Epithelial cell of proximal tubule (primary cell): ENCODE measurements around the gene RBCK1. TPM values are rescaled to one million over a fixed set of nuclear protein-coding genes. Genes with fewer than 3 reads are reported as not detected.

ENCODE experiments used
- DNase-seq: peaks from one replicate; pipeline ENCODE4 v3.0.0-alpha.2; 2011; ENCODE audit warnings: low read depth
- H3K4me3 ChIP-seq: 2 replicates; pipeline ENCODE4 v1.5.1; 2011; ENCODE audit warnings: low read depth, mild to moderate bottlenecking, low read length
- CTCF ChIP-seq: conservative IDR thresholded peaks from 2 replicates; pipeline ENCODE4 v1.5.1; 2012; ENCODE audit warnings: low read depth, mild to moderate bottlenecking, low read length
- total RNA-seq: library from RNA; depleted of rRNA; stranded (reverse); fragments of >200 nt; gene quantifications from 2 replicates; pipeline ENCODE4 v1.2.3, GENCODE V29; 2015

Gene RBCK1
- total RNA-seq, 1 donor from 2014 or later: 106 TPM

- no peak overlapping the region for H3K4me3 ChIP-seq
- no peak for DNase-seq
- peak; percentile 64 for TF ChIP-seq CTCF
Observed at GRCh38 chr20:478949-479429, 70.9 kb downstream of the RBCK1 start.

- no peak for DNase-seq
- H3K4me3 ChIP-seq: no peak overlapping the region
- no peak for TF ChIP-seq CTCF
Observed at GRCh38 chr20:479487-479886, 71.4 kb downstream of the RBCK1 start.

- no peak overlapping the region for H3K4me3 ChIP-seq
- no peak for TF ChIP-seq CTCF
- DNase-seq: no peak
Observed at GRCh38 chr20:480044-480443, 71.9 kb downstream of the RBCK1 start.

GRCh38 chr20:481167-481566, 73.1 kb downstream of the RBCK1 start:
- no peak for TF ChIP-seq CTCF
- DNase-seq: no peak
- no peak overlapping the region for H3K4me3 ChIP-seq

Other genes with a start within 250 kb of the RBCK1 start
- gene DEFB128, start 218.6 kb upstream of the RBCK1 start, total RNA-seq: not detected in 2 replicates
- gene DEFB129, start 181.0 kb upstream of the RBCK1 start, total RNA-seq: not detected in 2 replicates
- gene DEFB132, start 150.6 kb upstream of the RBCK1 start, total RNA-seq: not detected in 2 replicates
- gene C20orf96, start 117.5 kb upstream of the RBCK1 start, total RNA-seq: 1.7 and 3.9 TPM in 2 replicates
- 12.4 and 20.3 TPM in 2 replicates for gene ZCCHC3, start 110.7 kb upstream of the RBCK1 start, total RNA-seq
- gene SOX12, start 82.7 kb upstream of the RBCK1 start, total RNA-seq: 7.9 and 10.1 TPM in 2 replicates
- 49.1 and 52.4 TPM in 2 replicates for gene NRSN2, start 61.2 kb upstream of the RBCK1 start, total RNA-seq
- 78.8 and 112 TPM in 2 replicates for gene TRIB3, start 27.5 kb upstream of the RBCK1 start, total RNA-seq
- gene TBC1D20, start 54.2 kb downstream of the RBCK1 start, total RNA-seq: 16.4 and 18.2 TPM in 2 replicates
- 84.8 and 112 TPM in 2 replicates for gene CSNK2A1, start 135.5 kb downstream of the RBCK1 start, total RNA-seq
- gene TCF15, start 202.0 kb downstream of the RBCK1 start, total RNA-seq: 2.6 and 4.0 TPM in 2 replicates
- 35.4 and 52.0 TPM in 2 replicates for gene SRXN1, start 244.9 kb downstream of the RBCK1 start, total RNA-seq